HG02642 (cell line): ENCODE data around the gene R3HDM4.
"Not testable (repeated sequence)": the region's sequence is repeated elsewhere in the genome, so short reads cannot be mapped to it uniquely, and the experiment has no call there.

Experiments used
- ATAC-seq: cut with Tn5 transposase; IDR thresholded peaks from one replicate; pipeline ENCODE4 v1.9.1; 2021; ENCODE audit warnings: mild to moderate bottlenecking; ENCODE audit not compliant: unreplicated experiment, poor library complexity

R3HDM4 gene

GRCh38 chr19:862581-863314 is 50.3 kb downstream of the R3HDM4 start:
- no peak for ATAC-seq

GRCh38 chr19:861756-862580 is 51.1 kb downstream of the R3HDM4 start:
- no peak for ATAC-seq

GRCh38 chr19:861141-861755 is 51.8 kb downstream of the R3HDM4 start:
- no peak for ATAC-seq

- no peak for ATAC-seq
Observed at GRCh38 chr19:858868-859843, 53.9 kb downstream of the R3HDM4 start, which contains the start of gene CFD. CFD (plus strand) TSS chr19:859664; CDS start chr19:859690, 26 bp downstream.

GRCh38 chr19:858284-858683 is 54.7 kb downstream of the R3HDM4 start:
- no peak for ATAC-seq

GRCh38 chr19:855566-856120 is 57.4 kb downstream of the R3HDM4 start:
- no peak for ATAC-seq

- no peak for ATAC-seq
Observed at GRCh38 chr19:855142-855541, 57.9 kb downstream of the R3HDM4 start.

GRCh38 chr19:854549-854948 is 58.5 kb downstream of the R3HDM4 start:
- no peak for ATAC-seq

- ATAC-seq: not testable (repeated sequence)
Observed at GRCh38 chr19:853614-854220, 59.3 kb downstream of the R3HDM4 start.

- no peak for ATAC-seq
Observed at GRCh38 chr19:853014-853585, 59.9 kb downstream of the R3HDM4 start.

- ATAC-seq: no peak
Observed at GRCh38 chr19:852136-853013, 60.6 kb downstream of the R3HDM4 start, which contains the start of gene ELANE. ELANE (plus strand) TSS chr19:852303; CDS start chr19:852329, 26 bp downstream.

GRCh38 chr19:850979-851335 is 62.1 kb downstream of the R3HDM4 start:
- ATAC-seq: no peak

- ATAC-seq: no peak
Observed at GRCh38 chr19:850221-850978, 62.6 kb downstream of the R3HDM4 start.

- not testable (repeated sequence) for ATAC-seq
Observed at GRCh38 chr19:849195-849594, 63.8 kb downstream of the R3HDM4 start.

- ATAC-seq: no peak
Observed at GRCh38 chr19:848386-848921, 64.6 kb downstream of the R3HDM4 start.
